Panc1 (cell line): Measurements from ENCODE around the gene GZMM. TPM values are rescaled to one million over a fixed set of nuclear protein-coding genes. Genes with fewer than 3 reads are reported as not detected.
A peak's percentile ranks its signal among the peaks of the same experiment; 100 is the strongest.

ENCODE experiments used
- ATAC-seq: fragments of 200-7000 bp; cut with Tn5 transposase; 2 replicates; pipeline ENCODE4 v1.9.1; 2020; ENCODE audit warnings: mild to moderate bottlenecking, moderate library complexity
- BruUV-seq: library from RNA; stranded (reverse); fragments of 400-500 nt; replicated peaks from 2 replicates; lab custom pipeline; 2021; lab: Mats Ljungman, UMichigan
- CTCF ChIA-PET: fragments of 300-600 bp; sonication (Branson Sonifier 250); formaldehyde crosslinking; loops from one replicate; lab custom pipeline; 2022; ENCODE audit warnings: antibody characterized with exemption; lab: Charles Lee
- POLR2A ChIA-PET: fragments of 300-600 bp; sonication (Branson Sonifier 250); formaldehyde crosslinking; loops from one replicate; lab custom pipeline; 2022; ENCODE audit warnings: antibody characterized with exemption; lab: Charles Lee
- DNase-seq: peaks from one replicate; pipeline ENCODE4 v3.0.0-alpha.2; 2010; ENCODE audit warnings: low read depth, low spot score
- H3K27ac ChIP-seq: 2 replicates; pipeline ENCODE4 v1.5.1; 2011; ENCODE audit warnings: mild to moderate bottlenecking, low read length, inconsistent platforms
- H3K27me3 ChIP-seq: fragments of 200-500 bp; sonication (Bioruptor generic); 2 replicates; pipeline ENCODE4 v1.6.0; 2014; ENCODE audit warnings: low read length, inconsistent platforms; ENCODE audit not compliant: control insufficient read depth, insufficient read depth
- H3K36me3 ChIP-seq: fragments of 200-500 bp; sonication (Bioruptor generic); 2 replicates; pipeline ENCODE4 v1.5.1; 2014; ENCODE audit warnings: inconsistent platforms, mild to moderate bottlenecking, low read length, moderate library complexity; ENCODE audit not compliant: control insufficient read depth, insufficient read depth
- H3K4me1 ChIP-seq: 2 replicates; pipeline ENCODE4 v1.5.1; 2011; ENCODE audit warnings: inconsistent platforms, mild to moderate bottlenecking, low read length, moderate library complexity; ENCODE audit not compliant: control insufficient read depth, insufficient read depth
- H3K4me3 ChIP-seq, 2 experiments: 2 replicates each; pipeline ENCODE4 v1.5.1; 2011 to 2012; ENCODE audit warnings: low read depth in 2 of 2, low read length in 2 of 2, mild to moderate bottlenecking in 2 of 2, inconsistent platforms in 1 of 2, moderate library complexity in 1 of 2
- H3K9me3 ChIP-seq: fragments of 200-500 bp; sonication (Bioruptor generic); 2 replicates; pipeline ENCODE4 v1.5.1; 2014; ENCODE audit warnings: low read depth, mild to moderate bottlenecking, inconsistent platforms, low read length, moderate library complexity; ENCODE audit not compliant: control insufficient read depth, insufficient read depth
- CTCF ChIP-seq: fragments of 450-650 bp; IDR thresholded peaks from 2 replicates; pipeline ENCODE4 v1.5.1; 2017; ENCODE audit warnings: mild to moderate bottlenecking
- POLR2AphosphoS5 ChIP-seq: IDR thresholded peaks from 2 replicates; pipeline ENCODE4 v1.6.1; 2012; ENCODE audit warnings: mild to moderate bottlenecking, low read depth, low read length, moderate library complexity
- REST ChIP-seq, 2 experiments: IDR thresholded peaks; 2 replicates each; pipeline ENCODE4 v1.6.1; 2011 to 2012; ENCODE audit warnings: low read depth in 2 of 2, control low read depth in 1 of 2, low read length in 1 of 2, mild to moderate bottlenecking in 1 of 2, moderate library complexity in 1 of 2; ENCODE audit not compliant: insufficient read depth in 1 of 2
- SIN3A ChIP-seq: IDR thresholded peaks from 2 replicates; pipeline ENCODE4 v1.6.1; 2012; ENCODE audit warnings: low read depth, mild to moderate bottlenecking, low read length, moderate library complexity, borderline replicate concordance; ENCODE audit not compliant: insufficient read depth
- TCF7L2 ChIP-seq: IDR thresholded peaks from 2 replicates; pipeline ENCODE4 v1.6.1; 2011; ENCODE audit warnings: mild to moderate bottlenecking, low read depth, low read length, inconsistent platforms
- in situ Hi-C: cut with HindIII; loops from 2 replicates; pipeline ENCODE4 v1.10.0; 2016; ENCODE audit warnings: low sequenced_read_pairs, low pct_unique_long_range_greater_than_20kb
- intact Hi-C: fragments of 100-400 bp; cut with micrococcal nuclease; formaldehyde crosslinking; loops from one replicate; pipeline ENCODE4 v1.10.0; 2022; ENCODE audit not compliant: unreplicated experiment
- total RNA-seq: library from RNA; stranded (reverse); gene quantifications from one replicate; pipeline ENCODE4 v1.2.1, GENCODE V29; 2021; ENCODE audit not compliant: unreplicated experiment

Gene GZMM
- total RNA-seq, 1 experiment from 2014 or later = 0.69 TPM

GRCh38 chr19:588741-589692 is 45.2 kb downstream of the GZMM start:
- in situ Hi-C loops = no loop called here
- ATAC-seq (0 out of 2 replicates have a peak, but pooled peaks have one; percentile 5), DNase-seq (no peak)
- no TSS peak for BruUV-seq
- CTCF ChIA-PET = no interaction called here
- H3K36me3 ChIP-seq = no peaks in the 10 kb centered on the region
- H3K27ac ChIP-seq = no peak overlapping the region
- H3K9me3 ChIP-seq = no peaks in the 10 kb centered on the region
- H3K27me3 ChIP-seq = no peaks in the 10 kb centered on the region
- peaks cover 20% of the 10 kb centered on the region for H3K4me1 ChIP-seq
- peak overlapping the region; percentile 31 to 38 for H3K4me3 ChIP-seq
- TF ChIP-seq CTCF (no peak), POLR2AphosphoS5 (no peak), REST (IDR thresholded peaks at IDR 0.05; ENCODE audit: insufficient read depth in 1 of 2, low read depth in 2 of 2, low read length in 1 of 2) (no peak)
- intact Hi-C loops = no loop called here
- POLR2A ChIA-PET = no interaction called here

- peak within 1 kb of the TSS; percentile 31 to 38 for H3K4me3 ChIP-seq
Measured at GRCh38 chr19:589693-590395, 46.0 kb downstream of the GZMM start, which contains the start of gene HCN2. Gene HCN2 (plus strand): TSS chr19:589881. CDS start chr19:589946, 65 bp downstream.

More at GRCh38 chr19:589693-590395, 46.0 kb downstream of the GZMM start, which contains the start of gene HCN2:
- in situ Hi-C loops (no loop called here), intact Hi-C loops (no loop called here)
- no peaks in the 10 kb centered on the region for H3K27me3 ChIP-seq
- no peak for DNase-seq
- no peak within 1 kb of the TSS for H3K27ac ChIP-seq
- TF ChIP-seq CTCF (no peak), SIN3A (no peak), REST (IDR thresholded peaks at IDR 0.05; ENCODE audit: insufficient read depth in 1 of 2, low read depth in 2 of 2, low read length in 1 of 2) (no peak), TCF7L2 (no peak), POLR2AphosphoS5 (no peak)
- peaks cover 20% of the 10 kb centered on the region for H3K4me1 ChIP-seq
- H3K9me3 ChIP-seq = no peaks in the 10 kb centered on the region
- 0 out of 2 replicates have a peak, but pooled peaks have one; percentile 0 for ATAC-seq
- ChIA-PET POLR2A (no interaction called here), CTCF (no interaction called here)
- BruUV-seq = no TSS peak
- no peaks in the 10 kb centered on the region for H3K36me3 ChIP-seq
